ENCODE measurements around the gene MLLT6.

Gene MLLT6

GRCh38 chr17:38676706-38677504 is 28.2 kb upstream of the MLLT6 start:
- DNase-seq: peak; percentile 68

DNA sequence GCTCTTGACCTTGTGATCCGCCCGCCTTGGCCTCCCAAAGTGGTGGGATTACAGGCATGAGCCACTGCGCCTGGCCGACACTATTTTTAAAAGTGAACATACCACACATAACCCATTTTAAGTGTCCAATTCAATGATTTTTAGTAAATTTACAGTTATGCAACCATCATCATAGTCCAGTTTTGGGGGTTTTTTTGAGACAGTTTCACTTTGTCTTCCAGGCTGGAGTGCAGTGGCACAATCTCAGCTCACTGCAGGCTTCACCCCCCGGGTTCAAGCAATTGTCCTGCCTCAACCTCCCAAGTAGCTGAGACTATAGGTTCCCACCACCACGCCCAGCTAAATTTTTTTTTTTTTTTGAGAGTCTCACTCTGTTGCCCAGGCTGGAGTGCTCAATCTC is 27.3 kb upstream of the MLLT6 start:
- no peak for DNase-seq

DNA sequence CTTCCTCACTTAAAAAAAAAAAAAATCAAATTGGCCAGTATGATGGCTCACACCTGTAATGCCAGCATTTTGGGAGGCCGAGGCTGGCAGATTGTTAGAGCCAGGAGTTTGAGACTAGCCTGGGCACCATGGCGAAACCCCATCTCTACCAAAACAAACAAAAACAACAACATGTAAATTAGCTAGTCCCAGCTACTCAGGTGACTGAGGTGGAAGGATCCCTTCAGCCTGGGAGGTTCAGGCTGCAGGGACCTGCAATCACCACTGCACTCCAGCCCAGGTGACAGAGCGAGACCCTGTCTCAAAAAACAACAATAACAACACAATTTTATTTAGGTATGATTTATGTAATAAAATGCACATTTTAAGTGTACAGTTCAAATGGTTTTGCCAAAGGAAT is 24.0 kb upstream of the MLLT6 start:
- no peak for DNase-seq

DNA sequence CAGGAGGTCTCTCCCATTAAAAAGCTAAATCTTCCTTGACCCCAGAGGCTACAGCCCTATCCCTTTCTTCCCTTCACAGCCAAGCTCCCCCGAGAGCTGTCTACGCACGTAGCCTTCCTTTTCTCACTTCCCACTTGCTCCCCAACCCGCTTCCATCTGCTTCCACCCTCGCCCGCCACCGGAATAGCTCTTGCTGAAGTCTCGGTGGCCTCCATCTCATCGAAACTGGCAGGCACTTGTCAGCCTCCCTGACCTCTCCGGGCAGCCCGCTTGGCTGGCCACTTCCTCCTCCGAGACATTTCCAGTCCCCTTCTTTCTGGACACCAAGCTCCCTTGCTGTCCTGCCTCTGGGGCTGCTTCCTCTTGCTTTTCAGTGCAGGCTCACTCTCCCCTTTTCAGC is 19.6 kb upstream of the MLLT6 start:
- DNase-seq: no peak

DNA sequence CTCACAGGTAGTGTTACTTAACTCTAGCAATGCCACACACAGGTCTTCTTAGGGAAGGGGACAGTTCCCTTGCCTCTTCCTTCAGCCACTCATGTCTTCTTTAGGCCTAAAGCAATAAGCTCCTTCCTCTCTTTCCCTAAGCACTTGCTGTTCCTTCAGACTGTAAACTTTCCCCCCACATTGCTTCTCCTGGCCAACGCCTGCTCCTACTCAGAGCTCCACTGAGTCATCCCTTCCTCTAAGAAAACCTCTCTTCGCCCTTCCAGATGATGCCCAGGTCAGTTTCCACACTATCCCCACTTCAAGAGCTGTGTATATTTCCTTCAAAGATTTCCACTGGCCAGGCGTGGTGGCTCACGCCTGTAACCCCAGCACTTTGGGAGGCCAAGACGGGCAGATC is 17.8 kb upstream of the MLLT6 start:
- no peak for DNase-seq

DNA sequence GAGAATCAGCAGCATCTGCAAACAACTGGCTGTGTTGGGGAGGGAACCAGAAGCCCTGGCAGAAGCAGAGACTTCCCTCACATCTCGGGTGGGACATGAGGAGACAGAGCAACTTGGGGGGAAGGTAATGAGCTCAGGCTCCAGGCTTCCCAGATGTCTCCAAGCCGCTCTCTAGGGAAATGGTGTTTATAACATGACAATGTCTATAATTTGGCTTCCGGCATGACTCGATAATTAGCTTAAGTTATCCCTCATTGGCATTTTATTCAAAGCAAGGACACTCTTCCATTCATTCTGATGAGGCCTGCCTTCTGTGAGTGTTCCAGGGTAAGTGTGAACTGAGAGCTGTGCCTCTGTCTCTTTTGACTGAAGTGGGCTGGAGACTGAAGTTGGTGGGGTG is 14.7 kb upstream of the MLLT6 start:
- DNase-seq: no peak

DNA sequence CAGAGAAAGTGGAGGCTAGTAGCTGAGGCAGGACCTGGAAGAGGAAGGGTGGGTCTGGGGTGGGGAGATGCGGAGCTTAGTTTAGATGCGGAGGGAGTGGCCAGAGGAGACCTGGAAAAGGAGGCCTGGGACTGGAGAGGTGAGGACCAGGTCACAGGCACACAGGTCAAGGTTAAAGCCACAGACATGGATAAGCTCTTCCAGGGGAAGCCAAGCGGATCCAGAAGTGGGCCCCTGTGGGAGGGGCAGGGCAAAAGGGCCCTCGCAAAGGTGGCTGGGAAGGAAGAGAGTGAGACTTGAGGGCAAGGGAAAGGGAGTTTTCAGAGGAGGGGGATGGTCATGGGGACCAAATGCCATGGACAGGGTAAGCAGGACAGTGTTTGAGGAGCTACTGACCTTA is 13.9 kb upstream of the MLLT6 start:
- no peak for DNase-seq

DNA sequence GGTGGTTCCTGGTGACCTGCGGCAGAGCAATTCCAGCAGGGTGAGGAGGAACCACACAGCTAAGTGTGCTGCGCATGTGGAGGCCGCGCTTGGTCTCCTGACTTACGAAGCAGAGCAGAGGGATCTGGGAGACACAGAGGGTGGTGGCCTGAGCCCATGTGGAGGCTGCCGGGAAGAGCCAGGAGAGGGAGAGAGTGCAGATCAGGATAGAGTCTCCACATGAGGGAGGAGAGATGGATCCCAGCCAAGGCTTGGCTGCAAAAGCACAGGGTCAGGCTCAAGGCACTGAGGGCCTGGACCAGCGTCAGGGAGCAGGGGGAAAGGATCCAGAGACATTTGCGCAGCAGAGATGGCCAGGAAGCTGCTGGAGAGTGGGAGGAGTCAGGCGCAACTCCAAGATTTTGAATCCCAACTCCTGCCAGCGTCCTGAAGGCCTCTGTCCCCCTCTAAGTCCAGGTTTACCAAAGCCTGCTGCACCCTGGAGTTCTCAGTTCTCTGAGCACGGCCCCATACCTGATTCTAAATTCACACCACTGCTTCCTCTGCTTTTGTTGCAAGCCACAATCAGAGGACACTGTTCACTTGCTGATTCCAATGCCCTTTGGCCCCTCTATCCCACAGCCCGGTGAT is 11.3 kb upstream of the MLLT6 start:
- DNase-seq: no peak

DNA sequence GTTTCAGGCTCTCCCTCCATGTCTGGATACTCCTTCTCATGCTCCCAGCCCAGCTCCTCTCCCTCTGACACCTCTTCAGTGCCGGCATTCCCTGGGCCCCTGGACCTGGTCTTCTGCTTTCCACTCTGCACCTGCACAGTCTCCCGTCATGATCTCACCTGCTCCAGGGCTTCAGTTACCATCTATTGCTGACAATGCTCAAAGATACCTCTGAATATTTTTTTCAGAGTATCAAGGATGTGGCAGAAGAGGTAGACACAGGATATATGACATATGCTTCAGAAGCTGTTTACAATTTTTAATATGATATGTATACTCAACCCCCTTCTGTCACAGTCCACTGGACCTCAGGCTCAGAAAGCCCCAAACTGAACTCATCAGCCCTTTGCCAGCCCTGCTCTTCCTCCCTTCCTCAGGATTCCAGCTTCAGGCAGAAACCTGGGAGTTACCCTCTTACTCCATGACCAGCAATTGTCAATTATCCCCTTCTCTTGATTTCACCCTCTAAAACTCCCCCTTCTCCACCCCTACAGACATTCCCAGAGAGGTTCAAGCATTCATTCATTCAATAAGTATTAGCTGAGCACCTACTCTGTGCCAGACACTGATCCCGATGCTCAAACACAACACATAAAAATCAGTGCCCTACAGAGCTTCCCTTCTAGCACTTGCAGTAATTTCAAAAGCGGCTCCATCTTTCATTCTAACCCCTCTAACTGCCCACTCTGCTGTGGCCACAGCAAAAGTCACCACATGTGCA is 7.8 kb upstream of the MLLT6 start:
- no peak for DNase-seq

DNA sequence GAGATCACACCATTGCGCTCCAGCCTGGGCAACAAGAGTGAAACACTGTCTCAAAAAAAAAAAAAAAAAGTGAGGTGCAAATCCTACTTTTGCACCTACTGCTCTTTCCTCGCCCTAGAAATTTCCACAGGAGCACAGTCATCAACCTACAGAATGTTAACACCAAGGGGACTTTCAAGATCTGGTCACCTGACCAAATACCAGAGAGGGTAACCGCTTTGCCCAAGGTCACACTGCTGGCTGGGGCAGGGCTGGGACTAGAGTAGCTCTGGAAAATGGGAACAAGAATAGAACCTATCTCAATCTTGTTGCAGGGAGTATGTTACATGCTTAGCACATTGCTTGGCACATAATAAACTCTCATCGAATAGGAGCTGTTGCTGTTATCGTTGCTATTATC is 6.3 kb upstream of the MLLT6 start:
- no peak for DNase-seq

DNA sequence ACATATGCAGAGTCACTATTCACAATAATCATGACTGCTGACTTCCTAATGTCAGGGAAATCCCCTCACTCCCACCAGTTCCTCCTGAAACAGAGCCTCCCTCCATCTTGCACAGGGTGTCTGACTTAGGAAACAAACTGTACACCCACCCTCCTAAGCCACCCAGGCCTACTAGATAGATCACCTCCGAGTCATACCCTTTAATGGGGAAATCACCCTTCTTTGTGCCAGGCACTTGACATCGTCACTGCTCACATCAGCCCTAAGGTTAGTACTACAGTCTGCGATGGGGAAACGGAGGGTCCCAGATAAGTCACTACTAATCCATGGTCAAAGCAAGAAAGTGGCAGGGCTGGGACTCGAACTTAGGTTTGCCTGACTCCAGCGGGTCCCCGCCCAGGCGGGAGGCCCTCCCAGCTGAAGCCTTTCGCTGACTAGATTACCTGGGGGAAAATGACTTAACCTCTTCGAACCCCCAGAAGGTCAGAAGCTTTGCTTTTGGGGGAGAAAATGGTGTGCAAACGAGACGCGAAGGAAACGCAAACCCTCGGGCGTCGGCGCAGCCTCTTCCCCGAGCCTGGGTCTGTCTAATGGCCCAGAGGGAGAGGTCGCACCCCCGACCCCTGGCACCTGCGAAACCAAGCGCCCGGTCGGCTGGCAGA is 3.4 kb upstream of the MLLT6 start:
- no peak for DNase-seq

DNA sequence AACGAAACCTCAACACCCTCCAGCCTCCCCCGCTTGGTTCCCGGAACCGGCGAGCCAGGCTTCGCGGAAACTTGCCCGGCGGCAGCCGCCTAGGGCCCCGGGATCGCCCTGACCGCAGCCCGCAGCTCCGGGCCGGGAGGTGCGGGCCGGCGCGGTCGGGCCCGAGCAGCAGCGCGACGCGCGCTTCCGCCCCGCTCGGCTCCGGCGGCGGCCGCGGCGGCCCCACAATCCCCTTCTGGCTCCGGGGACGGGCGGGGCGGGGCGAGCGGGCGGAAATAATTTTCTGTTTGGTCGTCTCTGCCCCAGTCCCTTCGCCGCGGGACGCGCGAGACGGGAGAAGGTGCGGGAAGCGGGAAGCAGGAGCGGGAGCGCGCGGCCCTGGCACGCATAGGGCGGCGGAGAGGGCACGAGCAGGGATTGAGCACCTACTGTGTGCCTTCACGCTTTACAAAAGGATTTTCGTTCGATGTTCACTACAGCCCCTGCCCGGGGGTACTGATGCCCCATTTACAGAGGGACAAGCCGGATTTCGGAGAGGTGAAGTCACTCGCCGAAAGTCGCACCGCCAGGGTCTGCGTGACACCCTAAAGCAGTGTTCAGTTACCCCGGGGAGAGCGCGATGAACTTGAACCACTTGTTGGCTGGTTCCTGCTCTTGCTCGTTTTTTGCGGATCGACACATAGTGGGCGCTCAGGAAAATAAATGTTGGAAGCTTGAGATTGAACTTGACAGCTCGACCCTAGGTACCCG is 2.7 kb upstream of the MLLT6 start:
- peak; percentile 74 for DNase-seq

- no peak for DNase-seq
Measured at GRCh38 chr17:38702916-38703741, 1.9 kb upstream of the MLLT6 start.

GRCh38 chr17:38703742-38704605 is 1.1 kb upstream of the MLLT6 start:
- peak; percentile 67 for DNase-seq

DNA sequence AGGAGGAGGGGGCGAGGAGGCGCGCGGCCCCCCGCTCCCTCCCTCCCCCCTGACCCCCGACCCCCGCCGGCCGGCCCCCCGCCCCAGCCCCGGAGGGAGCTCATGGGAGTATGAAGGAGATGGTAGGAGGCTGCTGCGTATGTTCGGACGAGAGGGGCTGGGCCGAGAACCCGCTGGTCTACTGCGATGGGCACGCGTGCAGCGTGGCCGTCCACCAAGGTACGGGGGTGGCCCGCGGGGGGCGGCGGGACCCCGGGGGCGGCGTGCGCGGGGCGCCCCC is 390 bp downstream of the MLLT6 start:
- no peak for DNase-seq

GRCh38 chr17:38705803-38706504 is 881 bp downstream of the MLLT6 start:
- no peak for DNase-seq

DNA sequence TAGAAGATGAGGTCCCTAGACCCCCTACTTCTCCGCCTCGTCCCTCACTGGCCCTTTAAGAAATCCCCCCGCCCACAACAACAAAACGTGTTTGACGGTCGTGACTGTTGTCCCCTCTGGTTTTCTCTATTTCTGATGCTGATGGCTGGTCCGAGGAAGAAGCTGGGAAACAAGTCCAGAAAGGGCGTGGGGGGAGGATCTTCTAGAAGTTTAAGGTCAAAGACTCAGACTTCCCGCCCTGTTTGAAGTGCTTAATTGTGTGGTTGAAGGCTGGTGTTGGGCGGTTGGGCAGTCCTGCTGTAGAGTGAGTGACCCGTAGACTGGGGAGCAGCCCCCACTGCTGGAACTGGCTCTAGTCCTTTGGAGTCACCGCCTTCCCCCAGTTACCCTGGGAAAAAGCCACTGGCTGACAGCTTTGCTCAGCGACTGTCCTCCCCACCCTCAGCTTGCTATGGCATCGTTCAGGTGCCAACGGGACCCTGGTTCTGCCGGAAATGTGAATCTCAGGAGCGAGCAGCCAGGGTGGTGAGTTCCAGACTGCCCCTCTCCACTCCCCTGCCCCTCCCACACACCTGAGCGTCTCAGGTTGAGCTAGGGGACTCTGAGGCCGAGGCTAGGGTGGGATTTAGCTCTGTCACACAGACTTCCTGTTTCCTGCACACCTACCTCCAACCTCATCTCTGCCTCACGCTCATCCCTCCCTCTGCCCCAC is 1.6 kb downstream of the MLLT6 start:
- no peak for DNase-seq

- no peak for DNase-seq
Measured at GRCh38 chr17:38707678-38708351, 2.7 kb downstream of the MLLT6 start.
